IMR-90 (cell line): ENCODE data around the gene NAB1. TPM values are rescaled to one million over a fixed set of nuclear protein-coding genes. Genes with fewer than 3 reads are reported as not detected.

ENCODE experiments used
- ATAC-seq: fragments of 200-7000 bp; cut with Tn5 transposase; 2 replicates; pipeline ENCODE4 v1.9.1; 2020; ENCODE audit warnings: low read depth, mild to moderate bottlenecking, moderate library complexity
- BruUV-seq: library from RNA; stranded (reverse); fragments of 400-500 nt; replicated peaks from 2 replicates; lab custom pipeline; 2021; lab: Mats Ljungman, UMichigan
- CTCF ChIA-PET: fragments of 300-600 bp; formaldehyde crosslinking; extraction: SDS; loops from one replicate; lab custom pipeline; 2021; ENCODE audit warnings: antibody characterized with exemption; lab: Yijun Ruan, JAX
- POLR2A ChIA-PET: fragments of 300-600 bp; sonication (Branson Sonifier 250); formaldehyde crosslinking; loops from one replicate; lab custom pipeline; 2022; ENCODE audit warnings: antibody characterized with exemption; ENCODE audit not compliant: unreplicated experiment; lab: Charles Lee
- DNase-seq: peaks from one replicate; pipeline ENCODE4 v3.0.0; 2013
- H2AFZ ChIP-seq: replicated peaks from 2 replicates; pipeline ENCODE3; 2013; ENCODE audit warnings: low read length, mild to moderate bottlenecking; ENCODE audit not compliant: poor library complexity
- H2AK5ac ChIP-seq: 2 replicates; pipeline ENCODE4 v1.6.1; 2013; ENCODE audit warnings: low read depth, low read length, inconsistent platforms
- H2AK9ac ChIP-seq: replicated peaks from 2 replicates; pipeline ENCODE3; 2013; ENCODE audit warnings: mild to moderate bottlenecking, low read depth, low read length, moderate library complexity; ENCODE audit not compliant: poor library complexity
- H2BK120ac ChIP-seq: 2 replicates; pipeline ENCODE4 v1.6.1; 2013; ENCODE audit warnings: low read depth, low read length, inconsistent platforms
- H2BK15ac ChIP-seq: 3 replicates; pipeline ENCODE4 v1.6.1; 2013; ENCODE audit warnings: low read depth, low read length, inconsistent platforms
- H2BK20ac ChIP-seq: 2 replicates; pipeline ENCODE4 v1.6.1; 2013; ENCODE audit warnings: low read depth, mild to moderate bottlenecking, inconsistent platforms, low read length, moderate library complexity
- H2BK5ac ChIP-seq: 2 replicates; pipeline ENCODE4 v1.6.1; 2013; ENCODE audit warnings: mild to moderate bottlenecking, low read depth, low read length, inconsistent platforms; ENCODE audit not compliant: poor library complexity, severe bottlenecking
- H3K14ac ChIP-seq: replicated peaks from 2 replicates; pipeline ENCODE4 v1.6.1; 2013; ENCODE audit warnings: low read depth, low read length, inconsistent platforms
- H3K18ac ChIP-seq: 2 replicates; pipeline ENCODE4 v1.6.1; 2013; ENCODE audit warnings: low read depth, low read length, control low read depth
- H3K23ac ChIP-seq: 2 replicates; pipeline ENCODE4 v1.6.1; 2013; ENCODE audit warnings: low read depth, low read length, inconsistent platforms
- H3K27ac ChIP-seq: 2 replicates; pipeline ENCODE4 v1.5.1; 2013; ENCODE audit warnings: mild to moderate bottlenecking, control low read depth, low read length; ENCODE audit not compliant: insufficient read depth
- H3K27me3 ChIP-seq: 2 replicates; pipeline ENCODE4 v1.6.1; 2013; ENCODE audit warnings: low read length; ENCODE audit not compliant: control insufficient read depth, insufficient read depth
- H3K36me3 ChIP-seq: 2 replicates; pipeline ENCODE4 v1.6.1; 2013; ENCODE audit warnings: low read length, mixed read lengths; ENCODE audit not compliant: control insufficient read depth, insufficient read depth
- H3K4ac ChIP-seq: 2 replicates; pipeline ENCODE4 v1.6.1; 2013; ENCODE audit warnings: low read depth, low read length, inconsistent platforms
- H3K4me1 ChIP-seq: 2 replicates; pipeline ENCODE4 v1.6.1; 2013; ENCODE audit warnings: low read length, mixed read lengths; ENCODE audit not compliant: control insufficient read depth, insufficient read depth
- H3K4me2 ChIP-seq: 2 replicates; pipeline ENCODE4 v1.6.1; 2013; ENCODE audit warnings: low read depth, mild to moderate bottlenecking, control low read depth, low read length, moderate library complexity
- H3K4me3 ChIP-seq: 2 replicates; pipeline ENCODE4 v1.5.1; 2013; ENCODE audit warnings: low read depth, mild to moderate bottlenecking, control low read depth, low read length, moderate library complexity; ENCODE audit not compliant: insufficient read depth
- H3K56ac ChIP-seq: 2 replicates; pipeline ENCODE4 v1.6.1; 2013; ENCODE audit warnings: low read length, inconsistent platforms; ENCODE audit not compliant: insufficient read depth; ENCODE audit errors: extremely low read depth
- H3K79me1 ChIP-seq, 2 experiments: 2 replicates each; pipeline ENCODE4 v1.6.1; 2013; ENCODE audit warnings: low read length in 2 of 2, inconsistent platforms in 1 of 2, low read depth in 1 of 2
- H3K9ac ChIP-seq: 2 replicates; pipeline ENCODE4 v1.6.1; 2013; ENCODE audit warnings: low read depth, low read length, control low read depth
- H3K9me1 ChIP-seq: 2 replicates; pipeline ENCODE4 v1.6.1; 2013; ENCODE audit warnings: low read length, inconsistent platforms; ENCODE audit not compliant: insufficient read depth
- H3K9me3 ChIP-seq: 2 replicates; pipeline ENCODE4 v1.6.1; 2013; ENCODE audit warnings: low read length; ENCODE audit not compliant: control insufficient read depth, insufficient read depth
- H4K20me1 ChIP-seq: 2 replicates; pipeline ENCODE4 v1.6.1; 2013; ENCODE audit warnings: low read length, inconsistent platforms; ENCODE audit not compliant: insufficient read depth
- H4K5ac ChIP-seq: 2 replicates; pipeline ENCODE4 v1.6.1; 2013; ENCODE audit warnings: mild to moderate bottlenecking, low read depth, low read length, control low read depth
- H4K8ac ChIP-seq, 2 experiments: 2 replicates each; pipeline ENCODE4 v1.6.1; 2013; ENCODE audit warnings: low read depth in 2 of 2, low read length in 2 of 2, control low read depth in 1 of 2, inconsistent platforms in 1 of 2
- H4K91ac ChIP-seq: 2 replicates; pipeline ENCODE4 v1.6.1; 2013; ENCODE audit warnings: low read depth, low read length, inconsistent platforms; ENCODE audit not compliant: insufficient read depth
- CEBPB ChIP-seq: IDR thresholded peaks from 2 replicates; pipeline ENCODE4 v1.6.1; 2012; ENCODE audit warnings: low read depth, low read length, improper control_type of control experiment
- MAZ ChIP-seq: IDR thresholded peaks from 2 replicates; pipeline ENCODE4 v1.6.1; 2012; ENCODE audit warnings: low read depth, mild to moderate bottlenecking, low read length, improper control_type of control experiment, moderate library complexity, borderline replicate concordance
- WGBS, 2 experiments: methylation state at CpG; one replicate each; pipeline versions ENCODE4 v1.1.5 to v1.1.7; 2013; ENCODE audit warnings: missing lambda C conversion rate in 2 of 2; ENCODE audit not compliant: insufficient read length in 1 of 2; ENCODE audit errors: extremely low coverage in 2 of 2; 5-methylcytosine and 5-hydroxymethylcytosine counted together
- dilution Hi-C: fragments of 300-500 bp; cut with HindIII; formaldehyde crosslinking; loops from one replicate; pipeline ENCODE4 v1.14.3; 2018; ENCODE audit warnings: low sequenced_read_pairs; ENCODE audit not compliant: unreplicated experiment
- in situ Hi-C: fragments of 300-500 bp; cut with MboI; formaldehyde crosslinking; loops from 3 replicates; pipeline ENCODE4 v1.14.3; 2019; ENCODE audit warnings: low sequenced_read_pairs, inconsistent platforms, mixed read lengths
- intact Hi-C: fragments of 100-400 bp; cut with micrococcal nuclease; formaldehyde crosslinking; loops from 2 replicates; pipeline ENCODE4 v1.10.0; 2022
- polyA plus RNA-seq, 3 experiments: library from polyadenylated mRNA; depleted of rRNA; stranded (reverse); fragments of >200 nt; gene quantifications; 2 replicates each; pipeline ENCODE4 v1.2.3, GENCODE V29; 2012; ENCODE audit warnings: low replicate concordance in 1 of 3
- total RNA-seq: library from RNA; depleted of rRNA; stranded (reverse); fragments of >200 nt; gene quantifications from 2 replicates; pipeline ENCODE4 v1.2.3, GENCODE V29; 2012

NAB1 gene
- total and polyA plus RNA-seq, 2 of the 4 experiments (the other 2 are of a cell fraction) = 11.9 to 31.2 TPM

DNA sequence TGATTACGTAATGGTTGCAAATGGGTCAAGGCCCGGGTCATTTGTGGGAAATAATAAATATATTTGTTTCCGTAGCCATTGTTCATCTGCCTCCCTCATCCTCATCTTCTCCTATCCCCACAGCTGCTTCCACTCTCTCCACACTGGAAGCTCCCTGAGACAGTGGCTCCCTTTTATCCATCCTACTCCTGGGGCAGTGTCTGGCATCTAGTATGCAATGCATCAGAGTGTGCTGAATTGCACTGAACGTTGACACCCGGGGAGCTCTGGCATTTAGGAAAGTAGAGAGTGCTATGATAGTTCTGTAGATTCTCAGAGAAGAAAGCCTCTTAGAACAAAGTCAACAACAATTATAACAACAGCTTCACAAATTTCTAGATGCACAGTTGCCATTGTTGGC lies 45.5 kb upstream of the NAB1 start:
- H3K4me2 ChIP-seq = no peak overlapping the region

More for the DNA sequence above, 45.5 kb upstream of the NAB1 start:
- H4K91ac ChIP-seq = no peak overlapping the region
- H2BK5ac ChIP-seq = no peak overlapping the region
- no peak overlapping the region for H3K23ac ChIP-seq
- no peak overlapping the region for H2AK5ac ChIP-seq
- H4K8ac ChIP-seq = no peak overlapping the region
- H3K9me3 ChIP-seq = no peaks in the 10 kb centered on the region
- no peak overlapping the region for H3K4me3 ChIP-seq
- dilution Hi-C loops = no loop called here
- no peak overlapping the region for H2BK120ac ChIP-seq
- no peaks in the 10 kb centered on the region for H3K79me1 ChIP-seq
- no peaks in the 10 kb centered on the region for H4K20me1 ChIP-seq
- no peak overlapping the region for H4K5ac ChIP-seq
- H3K56ac ChIP-seq = no peak overlapping the region
- no peak overlapping the region for H3K14ac ChIP-seq
- H3K27me3 ChIP-seq = no peaks in the 10 kb centered on the region
- H3K9ac ChIP-seq = no peak overlapping the region
- H3K4me1 ChIP-seq = peaks cover 3% of the 10 kb centered on the region; the same call in 1 of the 2 replicates
- H2AK9ac ChIP-seq = no peak overlapping the region
- H3K18ac ChIP-seq = no peak overlapping the region
- H2AFZ ChIP-seq = no peak overlapping the region
- TF ChIP-seq MAZ (no peak), CEBPB (0 out of 2 replicates have a peak, but pooled peaks have one; percentile 45)
- H3K36me3 ChIP-seq = no peaks in the 10 kb centered on the region
- intact Hi-C loops = no loop called here
- in situ Hi-C loops = no loop called here
- no peak overlapping the region for H2BK15ac ChIP-seq
- no TSS peak for BruUV-seq
- ChIA-PET POLR2A (no interaction called here), CTCF (no interaction called here)
- ATAC-seq = no peak
- H3K9me1 ChIP-seq = no peaks in the 10 kb centered on the region
- H3K4ac ChIP-seq = no peak overlapping the region
- no peak for DNase-seq
- no peak overlapping the region for H3K27ac ChIP-seq
- H2BK20ac ChIP-seq = no peak overlapping the region
- no CpG with 5 or more reads among the region's 5 CpGs for WGBS, 2 experiments
